ENCODE data around the gene CREM. TPM values are rescaled to one million over a fixed set of nuclear protein-coding genes. Genes with fewer than 3 reads are reported as not detected.

The CREM gene
- polyA plus RNA-seq, 1 of the 3 experiments (the other 2 are of a cell fraction) = 41.4 TPM

DNA sequence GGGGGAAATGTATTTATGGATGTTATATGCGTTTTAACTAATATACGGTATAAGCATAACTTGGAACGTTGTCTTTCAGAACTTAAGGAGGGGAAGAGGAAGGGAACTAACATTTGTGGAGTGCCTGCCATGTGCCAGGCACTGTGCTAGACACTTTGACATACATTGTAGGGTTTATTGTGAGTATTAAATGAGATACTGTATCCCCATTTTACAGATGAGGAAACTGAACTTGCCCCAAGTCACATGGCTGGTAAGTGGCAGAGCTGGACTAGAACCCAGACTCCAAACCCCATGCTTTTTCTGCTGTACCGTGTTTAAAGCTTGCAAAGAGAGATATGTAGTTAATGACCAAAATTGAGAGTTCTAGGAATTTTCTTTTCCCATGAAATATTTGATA, 74.6 kb downstream of the CREM start:
- peaks cover 3% of the 10 kb centered on the region; the same call in 1 of the 2 replicates for H3K79me2 ChIP-seq (ENCODE audit: insufficient read depth)
- ChIA-PET CTCF (interaction anchor here (1.3 to 3.1 kb wide), 2 partner anchors 12 to 16 kb away, joined by 3 to 12 read pairs; no protein-coding TSS in a partner anchor), POLR2A (no interaction called here)
- H3K9me2 ChIP-seq = no peaks in the 10 kb centered on the region
- no peak overlapping the region for H3K4me2 ChIP-seq
- peaks cover 9% of the 10 kb centered on the region for H3F3A ChIP-seq (replicated peaks; ENCODE audit: insufficient read depth)
- no peak overlapping the region for H3K27ac ChIP-seq (ENCODE audit: low read depth in 2 of 2, low read length in 1 of 2)
- TF ChIP-seq MXI1 (IDR thresholded peaks at IDR 0.05; ENCODE audit: low read depth, low read length) (no peak), TCF12 (IDR thresholded peaks at IDR 0.05) (no peak), FOSL2 (IDR thresholded peaks at IDR 0.05; ENCODE audit: borderline replicate concordance, low read depth) (no peak), EP300 (IDR thresholded peaks at IDR 0.05; ENCODE audit: borderline replicate concordance in 1 of 2, low read depth in 1 of 2, low read length in 1 of 2) (no peak), TEAD4 (IDR thresholded peaks at IDR 0.05; ENCODE audit: borderline replicate concordance, insufficient read depth) (no peak), SIN3A (IDR thresholded peaks at IDR 0.05; ENCODE audit: borderline replicate concordance, low read depth, low read length) (no peak), MEF2A (IDR thresholded peaks at IDR 0.05; ENCODE audit: borderline replicate concordance, low read depth) (no peak), NFIC (IDR thresholded peaks at IDR 0.05; ENCODE audit: borderline replicate concordance) (no peak), RCOR1 (IDR thresholded peaks at IDR 0.05; ENCODE audit: low read length) (no peak), JUND (IDR thresholded peaks at IDR 0.05) (no peak), GATA2 (CRISPR knock-in tag; IDR thresholded peaks at IDR 0.05) (no peak), CHD2 (IDR thresholded peaks at IDR 0.05; ENCODE audit: low read length, partially characterized antibody) (no peak)
- TF ChIP-seq, protein P1, sequence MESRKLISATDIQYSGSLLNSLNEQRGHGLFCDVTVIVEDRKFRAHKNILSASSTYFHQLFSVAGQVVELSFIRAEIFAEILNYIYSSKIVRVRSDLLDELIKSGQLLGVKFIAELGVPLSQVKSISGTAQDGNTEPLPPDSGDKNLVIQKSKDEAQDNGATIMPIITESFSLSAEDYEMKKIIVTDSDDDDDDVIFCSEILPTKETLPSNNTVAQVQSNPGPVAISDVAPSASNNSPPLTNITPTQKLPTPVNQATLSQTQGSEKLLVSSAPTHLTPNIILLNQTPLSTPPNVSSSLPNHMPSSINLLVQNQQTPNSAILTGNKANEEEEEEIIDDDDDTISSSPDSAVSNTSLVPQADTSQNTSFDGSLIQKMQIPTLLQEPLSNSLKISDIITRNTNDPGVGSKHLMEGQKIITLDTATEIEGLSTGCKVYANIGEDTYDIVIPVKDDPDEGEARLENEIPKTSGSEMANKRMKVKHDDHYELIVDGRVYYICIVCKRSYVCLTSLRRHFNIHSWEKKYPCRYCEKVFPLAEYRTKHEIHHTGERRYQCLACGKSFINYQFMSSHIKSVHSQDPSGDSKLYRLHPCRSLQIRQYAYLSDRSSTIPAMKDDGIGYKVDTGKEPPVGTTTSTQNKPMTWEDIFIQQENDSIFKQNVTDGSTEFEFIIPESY (IDR thresholded peaks at IDR 0.05; ENCODE audit: borderline replicate concordance, low read depth) = no peak
- TF ChIP-seq, protein P2, sequence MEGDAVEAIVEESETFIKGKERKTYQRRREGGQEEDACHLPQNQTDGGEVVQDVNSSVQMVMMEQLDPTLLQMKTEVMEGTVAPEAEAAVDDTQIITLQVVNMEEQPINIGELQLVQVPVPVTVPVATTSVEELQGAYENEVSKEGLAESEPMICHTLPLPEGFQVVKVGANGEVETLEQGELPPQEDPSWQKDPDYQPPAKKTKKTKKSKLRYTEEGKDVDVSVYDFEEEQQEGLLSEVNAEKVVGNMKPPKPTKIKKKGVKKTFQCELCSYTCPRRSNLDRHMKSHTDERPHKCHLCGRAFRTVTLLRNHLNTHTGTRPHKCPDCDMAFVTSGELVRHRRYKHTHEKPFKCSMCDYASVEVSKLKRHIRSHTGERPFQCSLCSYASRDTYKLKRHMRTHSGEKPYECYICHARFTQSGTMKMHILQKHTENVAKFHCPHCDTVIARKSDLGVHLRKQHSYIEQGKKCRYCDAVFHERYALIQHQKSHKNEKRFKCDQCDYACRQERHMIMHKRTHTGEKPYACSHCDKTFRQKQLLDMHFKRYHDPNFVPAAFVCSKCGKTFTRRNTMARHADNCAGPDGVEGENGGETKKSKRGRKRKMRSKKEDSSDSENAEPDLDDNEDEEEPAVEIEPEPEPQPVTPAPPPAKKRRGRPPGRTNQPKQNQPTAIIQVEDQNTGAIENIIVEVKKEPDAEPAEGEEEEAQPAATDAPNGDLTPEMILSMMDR (IDR thresholded peaks at IDR 0.05) = no peak
- TF ChIP-seq, protein P3, sequence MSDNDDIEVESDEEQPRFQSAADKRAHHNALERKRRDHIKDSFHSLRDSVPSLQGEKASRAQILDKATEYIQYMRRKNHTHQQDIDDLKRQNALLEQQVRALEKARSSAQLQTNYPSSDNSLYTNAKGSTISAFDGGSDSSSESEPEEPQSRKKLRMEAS (IDR thresholded peaks at IDR 0.05; ENCODE audit: low read depth) = no peak
- TF ChIP-seq, protein P4, sequence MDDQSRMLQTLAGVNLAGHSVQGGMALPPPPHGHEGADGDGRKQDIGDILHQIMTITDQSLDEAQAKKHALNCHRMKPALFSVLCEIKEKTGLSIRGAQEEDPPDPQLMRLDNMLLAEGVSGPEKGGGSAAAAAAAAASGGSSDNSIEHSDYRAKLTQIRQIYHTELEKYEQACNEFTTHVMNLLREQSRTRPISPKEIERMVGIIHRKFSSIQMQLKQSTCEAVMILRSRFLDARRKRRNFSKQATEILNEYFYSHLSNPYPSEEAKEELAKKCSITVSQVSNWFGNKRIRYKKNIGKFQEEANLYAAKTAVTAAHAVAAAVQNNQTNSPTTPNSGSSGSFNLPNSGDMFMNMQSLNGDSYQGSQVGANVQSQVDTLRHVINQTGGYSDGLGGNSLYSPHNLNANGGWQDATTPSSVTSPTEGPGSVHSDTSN (IDR thresholded peaks at IDR 0.05) = no peak
- TF ChIP-seq, protein P5, sequence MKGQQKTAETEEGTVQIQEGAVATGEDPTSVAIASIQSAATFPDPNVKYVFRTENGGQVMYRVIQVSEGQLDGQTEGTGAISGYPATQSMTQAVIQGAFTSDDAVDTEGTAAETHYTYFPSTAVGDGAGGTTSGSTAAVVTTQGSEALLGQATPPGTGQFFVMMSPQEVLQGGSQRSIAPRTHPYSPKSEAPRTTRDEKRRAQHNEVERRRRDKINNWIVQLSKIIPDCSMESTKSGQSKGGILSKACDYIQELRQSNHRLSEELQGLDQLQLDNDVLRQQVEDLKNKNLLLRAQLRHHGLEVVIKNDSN (IDR thresholded peaks at IDR 0.05; ENCODE audit: borderline replicate concordance, low read depth) = no peak
- TF ChIP-seq, protein P6, sequence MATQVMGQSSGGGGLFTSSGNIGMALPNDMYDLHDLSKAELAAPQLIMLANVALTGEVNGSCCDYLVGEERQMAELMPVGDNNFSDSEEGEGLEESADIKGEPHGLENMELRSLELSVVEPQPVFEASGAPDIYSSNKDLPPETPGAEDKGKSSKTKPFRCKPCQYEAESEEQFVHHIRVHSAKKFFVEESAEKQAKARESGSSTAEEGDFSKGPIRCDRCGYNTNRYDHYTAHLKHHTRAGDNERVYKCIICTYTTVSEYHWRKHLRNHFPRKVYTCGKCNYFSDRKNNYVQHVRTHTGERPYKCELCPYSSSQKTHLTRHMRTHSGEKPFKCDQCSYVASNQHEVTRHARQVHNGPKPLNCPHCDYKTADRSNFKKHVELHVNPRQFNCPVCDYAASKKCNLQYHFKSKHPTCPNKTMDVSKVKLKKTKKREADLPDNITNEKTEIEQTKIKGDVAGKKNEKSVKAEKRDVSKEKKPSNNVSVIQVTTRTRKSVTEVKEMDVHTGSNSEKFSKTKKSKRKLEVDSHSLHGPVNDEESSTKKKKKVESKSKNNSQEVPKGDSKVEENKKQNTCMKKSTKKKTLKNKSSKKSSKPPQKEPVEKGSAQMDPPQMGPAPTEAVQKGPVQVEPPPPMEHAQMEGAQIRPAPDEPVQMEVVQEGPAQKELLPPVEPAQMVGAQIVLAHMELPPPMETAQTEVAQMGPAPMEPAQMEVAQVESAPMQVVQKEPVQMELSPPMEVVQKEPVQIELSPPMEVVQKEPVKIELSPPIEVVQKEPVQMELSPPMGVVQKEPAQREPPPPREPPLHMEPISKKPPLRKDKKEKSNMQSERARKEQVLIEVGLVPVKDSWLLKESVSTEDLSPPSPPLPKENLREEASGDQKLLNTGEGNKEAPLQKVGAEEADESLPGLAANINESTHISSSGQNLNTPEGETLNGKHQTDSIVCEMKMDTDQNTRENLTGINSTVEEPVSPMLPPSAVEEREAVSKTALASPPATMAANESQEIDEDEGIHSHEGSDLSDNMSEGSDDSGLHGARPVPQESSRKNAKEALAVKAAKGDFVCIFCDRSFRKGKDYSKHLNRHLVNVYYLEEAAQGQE (IDR thresholded peaks at IDR 0.05; ENCODE audit: low read depth, low read length) = no peak
- H3K27me3 ChIP-seq (ENCODE audit: insufficient read depth) = no peaks in the 10 kb centered on the region
- H3K36me3 ChIP-seq (replicated peaks in 1 of 2; ENCODE audit: control insufficient read depth in 1 of 2, insufficient read depth in 2 of 2, low read length in 1 of 2) = no peaks in the 10 kb centered on the region
- no peak overlapping the region for H3K4me3 ChIP-seq (ENCODE audit: low read depth in 2 of 2, low read length in 1 of 2)
- no peaks in the 10 kb centered on the region for H3K9me3 ChIP-seq
- H3K4me1 ChIP-seq (ENCODE audit: control insufficient read depth in 1 of 2, insufficient read depth in 2 of 2, low read depth in 1 of 2, low read length in 1 of 2) = no peaks in the 10 kb centered on the region; a peak in 1 of 4 replicates
- H3K9ac ChIP-seq = no peak overlapping the region
- H4K20me1 ChIP-seq (ENCODE audit: insufficient read depth) = no peaks in the 10 kb centered on the region
- H2AFZ ChIP-seq (ENCODE audit: low read depth) = no peak overlapping the region
- DNase-seq = no peak
- 95% methylated on average over 4 of the region's 4 CpGs for WGBS (ENCODE audit: low lambda C conversion rate)
